HG02840 (cell line): Measurements from ENCODE around the gene CAV2.

Experiments
- ATAC-seq: cut with Tn5 transposase; IDR thresholded peaks from one replicate; pipeline ENCODE4 v1.9.1; 2021; ENCODE audit warnings: mild to moderate bottlenecking, moderate library complexity, moderate number of reproducible peaks; ENCODE audit not compliant: unreplicated experiment, low FRiP score

Gene CAV2

DNA sequence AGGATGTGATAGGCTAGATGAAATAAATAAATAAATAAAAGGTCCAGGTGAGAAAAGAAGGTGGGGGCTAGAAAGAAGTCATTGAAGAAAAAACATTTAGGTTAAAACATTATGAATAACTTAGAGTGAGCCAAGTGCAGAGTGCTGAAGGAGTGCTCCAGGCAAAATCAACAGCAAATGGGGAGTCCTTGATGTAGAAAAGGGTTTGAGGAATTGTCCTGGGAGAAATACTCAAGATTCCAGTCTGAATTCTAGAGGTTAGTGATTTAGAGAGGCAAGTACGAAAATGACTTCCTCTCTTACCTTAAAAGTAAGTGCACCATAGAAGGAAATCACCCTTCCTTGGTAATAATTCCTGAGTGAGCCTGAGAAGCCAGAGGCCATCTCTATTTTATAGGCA is 44.9 kb downstream of the CAV2 start:
- ATAC-seq = no peak

DNA sequence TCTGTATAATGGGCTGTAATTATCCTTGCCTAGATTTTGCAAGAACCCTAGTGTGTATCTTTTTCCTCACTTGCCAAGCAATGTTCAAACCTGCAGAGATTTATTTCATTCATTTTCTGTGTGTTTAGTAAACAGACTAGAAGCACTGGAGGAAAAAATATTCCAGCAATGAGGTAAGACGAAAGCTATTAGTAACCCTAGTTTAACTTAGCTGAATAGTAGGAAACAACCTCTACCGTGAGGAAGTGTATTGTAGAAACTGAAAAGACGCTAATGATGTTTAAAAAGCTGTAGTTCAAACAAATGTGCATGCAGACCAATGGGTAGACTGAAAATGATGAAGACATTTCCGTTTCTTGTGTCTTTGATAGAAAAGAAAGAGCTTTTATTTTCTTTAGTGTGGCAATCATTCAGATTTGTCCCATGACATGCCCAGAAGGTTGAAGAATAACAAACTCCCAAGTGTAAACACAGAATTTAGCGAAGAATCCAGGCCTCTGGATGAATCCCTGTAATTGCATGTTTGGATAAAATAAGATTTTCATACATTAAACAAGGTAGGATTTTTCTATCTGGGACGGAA is 46.0 kb downstream of the CAV2 start:
- no peak for ATAC-seq

DNA sequence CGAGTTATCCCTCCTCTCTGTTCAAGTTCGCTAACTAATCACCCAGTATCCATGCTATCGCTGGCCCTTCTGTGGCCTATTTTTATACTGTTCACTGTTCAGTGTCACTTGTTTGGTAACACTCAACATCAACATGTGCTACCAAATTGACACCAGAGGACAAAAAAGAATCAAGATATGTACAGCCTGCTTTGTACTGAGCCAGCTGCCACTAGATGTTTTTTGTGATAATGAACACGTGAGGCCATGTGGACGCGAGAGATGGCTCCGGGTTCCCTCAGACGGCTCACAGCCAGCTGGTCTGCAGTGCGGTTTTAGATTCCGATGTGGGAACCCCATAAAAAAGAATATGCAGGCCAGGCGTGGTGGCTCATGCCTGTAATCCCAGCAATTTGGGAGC is 46.5 kb downstream of the CAV2 start:
- no peak for ATAC-seq

DNA sequence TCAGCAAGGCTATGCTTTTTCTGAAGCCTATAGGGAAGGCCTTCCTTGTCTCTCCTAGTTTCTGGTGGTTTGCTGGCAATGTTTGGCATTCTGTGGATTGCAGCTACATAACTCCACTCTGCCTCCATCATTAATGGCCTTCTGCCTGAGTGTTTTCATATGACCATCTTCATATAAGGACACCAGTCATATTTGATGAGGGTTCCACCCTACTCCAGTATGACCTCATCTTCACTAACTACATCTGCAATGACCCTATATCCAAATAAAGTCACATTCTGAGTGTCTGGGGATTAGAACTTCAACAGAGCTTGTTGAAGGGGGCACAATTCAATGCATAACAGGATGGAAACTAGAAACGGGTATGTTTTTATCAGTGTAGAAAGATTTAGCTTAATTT is 47.4 kb downstream of the CAV2 start:
- no peak for ATAC-seq

DNA sequence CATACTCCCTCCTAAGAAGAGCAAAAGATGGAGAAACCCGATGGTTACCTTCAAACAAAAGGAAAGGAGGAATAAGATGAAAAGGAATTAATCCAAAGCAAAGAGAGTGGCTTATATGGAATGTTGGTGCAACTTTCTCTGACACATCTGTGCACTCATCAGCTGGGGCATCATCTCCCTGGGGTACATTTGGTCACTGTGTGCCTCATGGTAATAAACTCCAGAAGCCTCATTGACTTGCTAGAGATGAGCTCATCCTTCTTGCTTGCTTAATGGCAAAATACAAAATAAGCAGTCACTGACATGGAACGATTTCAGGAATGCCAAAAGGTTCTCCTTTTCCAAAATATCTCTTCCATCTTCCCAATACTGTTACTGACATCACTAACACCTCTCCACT is 47.8 kb downstream of the CAV2 start:
- ATAC-seq = no peak

DNA sequence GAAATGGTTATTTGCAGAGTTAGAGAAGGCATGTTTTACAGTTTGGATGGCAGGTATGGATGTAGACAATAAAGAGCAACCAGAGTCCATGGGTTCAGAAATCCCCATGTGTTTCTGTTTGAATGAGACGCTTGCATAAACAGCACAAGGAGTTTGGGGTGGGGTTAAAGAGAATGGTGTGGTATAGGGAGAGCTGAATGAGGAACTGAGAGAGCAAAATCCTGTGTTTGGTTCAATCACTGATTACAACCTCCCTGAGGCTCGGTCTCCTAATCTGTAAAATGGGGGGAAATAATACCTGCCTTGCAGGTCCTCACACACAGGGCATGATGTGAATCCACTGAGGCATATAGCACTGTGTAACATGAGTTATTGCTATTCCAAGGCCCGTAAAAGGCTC is 49.0 kb downstream of the CAV2 start:
- peak; percentile 89 for ATAC-seq

DNA sequence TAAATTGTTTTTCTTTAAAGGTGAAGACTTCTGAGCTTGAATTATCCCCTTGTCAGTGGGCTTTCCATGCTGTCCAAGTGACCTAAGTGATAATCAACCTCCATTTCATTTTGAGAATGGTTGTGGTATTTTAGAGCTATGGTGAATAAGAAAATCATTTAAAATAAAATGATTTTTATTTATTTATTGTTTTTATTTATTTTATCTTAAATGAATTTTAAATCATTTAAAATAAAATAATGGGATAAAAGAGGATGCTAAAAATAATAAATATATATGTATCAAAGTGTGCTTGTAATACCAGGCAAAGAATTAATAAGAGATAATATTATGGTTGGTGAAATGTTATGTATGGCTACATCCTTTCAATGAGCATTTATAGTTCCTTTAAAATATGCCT is 49.8 kb downstream of the CAV2 start:
- no peak for ATAC-seq

DNA sequence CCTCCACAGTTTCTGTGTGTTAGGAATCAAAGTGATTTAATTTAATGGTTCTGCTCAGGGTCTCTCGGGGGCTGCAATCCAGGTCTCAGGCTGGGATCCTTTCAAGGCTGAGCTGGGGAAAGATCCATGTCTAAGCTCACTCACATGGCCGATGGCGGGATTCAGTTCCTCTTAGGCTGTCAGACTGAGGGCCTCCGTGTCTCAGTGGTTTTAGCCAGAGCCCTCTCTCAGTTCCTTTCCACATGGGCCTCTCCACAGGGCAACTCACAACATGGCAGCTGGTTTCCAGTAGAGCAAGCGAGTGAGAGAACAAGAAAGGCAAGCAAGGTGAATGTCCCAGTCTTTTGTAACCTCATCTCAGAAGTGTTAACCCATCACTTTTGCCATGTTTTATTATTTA is 52.2 kb downstream of the CAV2 start:
- ATAC-seq = no peak

DNA sequence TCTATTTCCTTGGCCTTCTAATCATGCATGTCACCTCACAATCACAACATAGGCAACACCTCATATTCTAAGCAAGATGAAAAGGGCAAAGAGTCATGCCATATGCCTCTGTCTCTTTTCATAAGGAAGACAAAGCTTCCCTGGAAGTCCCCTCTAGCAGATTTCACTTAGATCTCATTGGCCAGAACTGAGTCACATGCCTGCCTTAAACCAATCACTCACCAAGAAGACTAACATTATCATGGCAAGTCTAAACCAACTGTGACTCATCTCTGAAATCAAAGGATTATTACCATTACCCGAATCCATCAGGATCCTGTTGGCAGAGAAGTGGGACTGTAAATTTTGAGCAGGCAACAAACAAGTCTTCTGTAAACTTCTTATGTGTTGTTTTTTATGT is 53.1 kb downstream of the CAV2 start:
- no peak for ATAC-seq

DNA sequence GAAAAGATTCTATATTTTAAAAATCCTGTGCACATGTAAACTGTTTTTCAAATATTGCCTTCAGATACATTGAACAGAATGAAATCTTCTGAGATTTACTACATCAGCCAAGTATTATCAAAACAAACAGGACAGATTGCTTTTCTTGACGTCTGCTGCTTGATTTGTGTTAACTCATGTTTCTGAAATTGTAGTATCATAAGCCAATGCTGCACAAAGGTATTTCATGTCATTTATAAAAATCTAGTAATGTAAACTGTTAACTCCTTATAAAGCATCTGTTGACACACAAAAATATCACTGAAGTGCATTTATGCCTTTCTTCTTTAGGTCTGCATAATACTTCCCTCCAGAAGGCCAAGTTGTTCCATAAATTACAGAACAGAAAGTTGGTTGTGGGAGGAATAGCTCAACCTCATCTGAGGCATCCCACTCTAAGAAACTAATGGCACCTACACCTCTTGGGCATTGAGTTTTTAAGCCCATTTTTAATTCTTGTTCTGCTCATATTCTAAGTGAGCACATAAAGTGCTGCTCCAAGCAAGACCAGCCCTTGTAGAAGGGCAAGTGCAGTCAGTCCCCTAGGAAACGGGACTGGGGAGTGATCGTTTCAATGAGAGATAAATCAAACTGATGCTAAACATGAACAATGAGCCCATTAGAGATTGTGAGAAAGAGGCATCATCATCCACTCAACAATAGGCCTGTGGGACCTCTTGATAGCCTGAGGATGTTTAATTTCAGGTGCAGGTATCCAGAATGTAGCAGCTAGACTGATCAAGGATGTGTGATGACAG is 53.8 kb downstream of the CAV2 start:
- no peak for ATAC-seq

DNA sequence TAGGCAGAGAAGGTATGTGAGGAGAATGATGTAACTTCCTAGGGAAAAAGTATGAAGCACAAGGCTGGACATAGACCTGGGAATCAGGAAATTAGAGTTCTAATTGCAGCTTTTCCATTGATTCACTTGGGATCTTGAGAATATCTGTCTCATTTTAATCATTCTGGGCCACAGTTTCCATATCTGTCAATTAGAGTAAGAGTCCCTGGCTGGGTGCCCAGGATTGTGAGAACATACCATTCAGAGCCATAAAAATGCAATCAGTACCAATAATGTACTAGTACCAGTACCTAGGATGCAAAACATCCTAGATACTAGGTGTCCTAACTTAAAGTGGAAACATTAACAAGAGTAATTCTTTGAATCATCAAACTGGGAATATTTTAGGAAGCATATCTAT is 54.9 kb downstream of the CAV2 start:
- ATAC-seq = no peak

DNA sequence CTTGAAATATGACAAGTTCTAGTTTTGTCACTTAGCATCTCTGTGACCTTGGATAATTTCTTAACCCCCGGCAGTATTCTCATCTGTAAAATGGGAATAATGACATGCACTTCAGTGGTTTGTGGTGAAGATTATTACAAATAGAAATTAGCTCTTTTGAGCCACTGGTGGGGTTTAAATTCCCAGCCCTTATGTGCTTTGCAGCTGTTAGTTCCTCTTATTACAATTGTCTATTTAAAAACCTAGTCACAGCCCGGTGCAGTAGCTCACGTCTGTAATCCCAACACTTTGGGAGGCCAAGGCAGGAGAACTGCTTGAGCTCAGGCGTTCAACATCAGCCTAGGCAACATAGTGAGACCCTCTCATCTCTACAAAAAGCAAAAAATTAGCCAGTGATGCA is 55.4 kb downstream of the CAV2 start:
- ATAC-seq = no peak

DNA sequence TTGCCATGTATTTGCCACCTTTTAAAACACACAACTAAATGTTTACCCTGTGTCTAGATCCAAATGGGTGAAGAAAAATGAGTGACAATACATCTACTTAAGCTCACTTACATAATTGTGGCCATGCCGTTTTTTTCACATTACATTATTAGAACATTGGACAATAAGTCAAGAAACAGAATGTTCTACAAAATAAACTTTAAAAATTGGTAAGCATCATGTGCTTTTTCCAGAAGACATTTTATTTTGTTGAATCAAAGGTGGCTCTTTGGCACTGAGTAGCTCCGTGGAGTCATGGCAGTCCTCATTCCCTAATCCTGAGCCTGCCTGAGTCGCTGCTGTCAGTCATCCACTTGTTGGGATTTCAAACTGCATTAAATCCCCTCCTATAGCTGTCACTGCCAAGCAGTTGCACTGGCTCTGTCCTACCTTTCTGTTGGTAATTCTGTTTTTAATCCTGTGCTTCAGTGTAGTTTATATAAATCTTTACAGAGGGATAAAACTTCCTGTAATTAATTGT is 57.6 kb downstream of the CAV2 start:
- ATAC-seq = no peak

DNA sequence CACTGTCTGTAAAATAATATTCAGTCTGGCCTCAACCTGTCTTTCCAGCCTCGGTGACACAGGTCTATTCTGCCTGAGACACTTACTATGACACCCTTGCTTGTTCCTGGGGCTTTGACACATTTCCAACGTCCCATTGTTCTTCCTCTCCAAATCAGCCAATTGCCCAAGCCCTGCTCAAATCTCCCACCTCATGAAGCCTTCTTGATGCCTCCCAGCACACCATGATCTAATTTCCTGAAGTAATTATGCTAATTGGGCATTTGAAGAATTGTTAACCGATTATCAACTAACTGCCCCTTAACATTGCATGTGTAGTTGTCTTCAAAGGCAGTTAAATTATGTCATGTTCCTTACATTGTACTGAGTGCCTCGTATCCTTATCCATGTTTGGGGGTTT is 58.4 kb downstream of the CAV2 start:
- ATAC-seq = no peak
